Spleen (tissue), 11 donors: ENCODE results near the gene MMP17. TPM values are rescaled to one million over a fixed set of nuclear protein-coding genes. Genes with fewer than 3 reads are reported as not detected.

ENCODE experiments used
- DNase-seq: peaks from one replicate; pipeline ENCODE4 v3.0.0-alpha.2; 2020
- H3K27ac ChIP-seq, 8 donors: fragments of 200-600 bp; sonication (generic) in 7 of 8; 1 replicate in 4 of 8; 2 replicates in 4 of 8; pipeline versions ENCODE4 v1.5.0 to v1.8.0; 2016 to 2021; ENCODE audit warnings: inconsistent platforms in 4 of 8, mild to moderate bottlenecking in 4 of 8, moderate library complexity in 1 of 8
- H3K27me3 ChIP-seq, 7 donors: fragments of 200-600 bp; sonication (generic) in 6 of 7; replicated peaks in 1 of 7; 1 replicate in 4 of 7; 2 replicates in 3 of 7; pipeline versions ENCODE4 v1.5.0 to v1.8.0; 2016 to 2021; ENCODE audit warnings: inconsistent platforms in 3 of 7, mild to moderate bottlenecking in 1 of 7
- H3K36me3 ChIP-seq, 6 donors: fragments of 200-600 bp; sonication (generic) in 5 of 6; 1 replicate in 4 of 6; 2 replicates in 2 of 6; pipeline versions ENCODE4 v1.5.0 to v1.8.0; 2016 to 2021; ENCODE audit warnings: inconsistent platforms in 2 of 6
- H3K4me1 ChIP-seq, 6 donors: fragments of 200-600 bp; sonication (generic) in 5 of 6; 1 replicate in 3 of 6; 2 replicates in 3 of 6; pipeline versions ENCODE4 v1.5.0 to v1.8.0; 2016 to 2021; ENCODE audit warnings: inconsistent platforms in 3 of 6
- H3K4me3 ChIP-seq, 8 donors: fragments of 200-600 bp; sonication (generic) in 7 of 8; 1 replicate in 4 of 8; 2 replicates in 4 of 8; pipeline versions ENCODE4 v1.5.0 to v1.8.0; 2016 to 2021; ENCODE audit warnings: inconsistent platforms in 4 of 8, mild to moderate bottlenecking in 4 of 8, moderate library complexity in 2 of 8
- H3K9me3 ChIP-seq, 8 donors: fragments of 200-600 bp; sonication (generic) in 7 of 8; 1 replicate in 4 of 8; 2 replicates in 4 of 8; pipeline versions ENCODE4 v1.5.0 to v1.8.0; 2016 to 2021; ENCODE audit warnings: inconsistent platforms in 4 of 8
- POLR2A ChIP-seq, 3 donors: fragments of 450-650 bp; IDR thresholded peaks; one replicate each; pipeline ENCODE4 v1.5.1; 2017; ENCODE audit warnings: antibody characterized with exemption in 3 of 3, mild to moderate bottlenecking in 1 of 3
- POLR2AphosphoS5 ChIP-seq, 3 donors: sonication (generic); formaldehyde crosslinking; IDR thresholded peaks; one replicate each; pipeline ENCODE4 v1.5.1; 2017; ENCODE audit warnings: antibody characterized with exemption in 3 of 3
- WGBS, 5 donors: extraction: QIAGEN DNeasy Blood & Tissue Kit in 3 of 5; methylation state at CpG; one replicate each; pipeline versions ENCODE4 v1.1.5 to v1.1.7; 2013 to 2018; 5-methylcytosine and 5-hydroxymethylcytosine counted together
- intact Hi-C: fragments of 100-400 bp; cut with DNase I; formaldehyde crosslinking; loops from one replicate; pipeline ENCODE4 v1.15.0; 2023; ENCODE audit warnings: low total_unique reads
- polyA plus RNA-seq, 3 donors: library from polyadenylated mRNA; stranded (reverse); fragments of 200-250 nt; gene quantifications; one replicate each; pipeline ENCODE4 v1.2.1, GENCODE V29; 2013
- total RNA-seq, 7 donors: library from RNA; depleted of rRNA in 3 of 7; stranded (reverse); fragments of >200 nt in 3 of 7; fragmentation: NEBNext Ultra II Directional in 4 of 7; extraction: Animal tissue kit (Norgen Biotek cat#: 25700) in 4 of 7; gene quantifications; one replicate each; pipeline versions ENCODE4 v1.1.0 to v1.2.1, GENCODE V29; 2016 to 2021
- TF ChIP-seq, protein P1 (sequence below), 11 experiments: fragments of 200-600 bp in 7 of 11; fragments of 450-650 bp in 4 of 11; sonication (generic) in 4 of 11; IDR thresholded peaks in 8 of 11; conservative IDR thresholded peaks in 3 of 11; 1 replicate in 7 of 11; 2 replicates in 4 of 11; pipeline versions ENCODE4 v1.4.0 to v1.8.0; 2016 to 2021; ENCODE audit warnings: antibody characterized with exemption in 11 of 11, inconsistent platforms in 4 of 11, mild to moderate bottlenecking in 1 of 11
- donor health status: healthy with polysubstance abuse.
- donor health status: DM: no; HTN: no; CAD: no; lungs with moderate emphysema.
- donor health status: DM: no; HTN: no; CAD: no.
- donor health status: Bipolar disorder and iron deficiency.
- donor health status: healthy.
- donor health status: DM: no; HTN: no; CAD: no.
- donor health status: DM: yes; HTN: yes; CAD: no.

The MMP17 gene
- total and polyA plus RNA-seq, 10 donors, result 1.4 to 8.4 (median 3.5) TPM

DNA sequence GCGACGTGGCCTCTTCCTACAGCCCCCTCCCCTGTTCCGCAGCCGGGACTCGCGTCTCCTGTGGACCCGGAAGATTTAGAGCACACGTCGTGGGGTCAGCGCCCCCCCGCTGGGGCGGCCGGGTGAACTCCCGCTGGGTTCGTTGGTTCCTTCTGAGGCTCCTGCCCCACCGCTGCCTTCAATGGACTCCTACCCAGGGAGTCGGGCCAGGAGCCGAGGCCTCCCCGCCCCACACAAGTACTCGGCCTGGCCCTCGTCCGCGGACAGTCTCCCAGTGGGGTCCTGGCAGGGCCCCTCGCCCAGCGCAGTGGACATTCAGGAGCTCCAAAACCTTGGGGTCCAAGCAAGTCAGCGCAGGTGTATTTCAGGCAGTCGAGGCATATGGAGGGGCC lies 1.2 kb downstream of the MMP17 start:
- 7 to 11% (median 9%) methylated on average over 22 to 27 of the region's 27 CpGs; no CpG with 5 or more reads in 1 of the 5 donors for WGBS, 5 donors
- TF ChIP-seq POLR2AphosphoS5 (IDR thresholded peaks at IDR 0.05) (peak in 1 of 3 donors; percentile 8), POLR2A (IDR thresholded peaks at IDR 0.05) (no peak)
- intact Hi-C loops, result no loop called here
- H3K27me3 ChIP-seq, result peaks cover 0 to 94% (median 47%) of the 10 kb centered on the region in 7 donors
- no peaks in the 10 kb centered on the region for H3K9me3 ChIP-seq
- peaks cover 23 to 64% (median 43%) of the 10 kb centered on the region in 6 donors for H3K4me1 ChIP-seq
- H3K4me3 ChIP-seq, result peak overlapping the region; percentile 30 to 72 (median 51)
- no peak for DNase-seq
- H3K36me3 ChIP-seq, result no peaks in the 10 kb centered on the region
- no peak overlapping the region for H3K27ac ChIP-seq

DNA sequence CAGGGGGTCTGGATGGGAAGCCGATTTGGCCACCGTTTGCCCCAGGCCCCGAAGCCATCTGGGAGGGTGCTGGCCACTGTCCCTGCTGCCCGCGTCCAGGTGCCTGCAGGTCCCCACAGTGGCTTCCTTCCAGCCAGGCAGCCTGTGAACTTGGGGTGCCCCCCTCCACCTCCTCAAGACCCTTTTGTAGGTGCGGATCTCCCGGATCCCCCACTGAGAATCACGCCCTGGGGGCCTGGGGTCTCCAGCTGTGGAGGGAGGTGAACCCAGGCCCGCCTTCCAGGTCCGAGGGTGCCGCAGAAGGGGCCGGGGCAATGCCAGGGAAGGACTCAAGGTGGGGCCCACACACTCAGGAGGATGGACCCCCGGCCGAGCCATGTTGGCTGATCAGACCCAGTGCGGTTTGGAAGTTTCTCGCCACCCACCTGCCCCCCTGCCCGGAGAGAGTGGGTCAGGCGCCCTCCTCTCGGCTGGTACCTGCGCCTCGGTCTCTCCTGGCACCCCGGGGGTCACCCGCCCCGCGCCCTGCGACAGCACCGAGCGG lies 1.7 kb downstream of the MMP17 start:
- H3K27ac ChIP-seq, result peak overlapping the region in 4 of 8 donors; percentile 30 to 48 (median 42)
- H3K4me3 ChIP-seq, result peak overlapping the region in 7 of 8 donors; percentile 44 to 72 (median 54)
- intact Hi-C loops, result no loop called here
- TF ChIP-seq POLR2A (IDR thresholded peaks at IDR 0.05) (no peak), POLR2AphosphoS5 (IDR thresholded peaks at IDR 0.05) (no peak)
- TF ChIP-seq, protein P1, sequence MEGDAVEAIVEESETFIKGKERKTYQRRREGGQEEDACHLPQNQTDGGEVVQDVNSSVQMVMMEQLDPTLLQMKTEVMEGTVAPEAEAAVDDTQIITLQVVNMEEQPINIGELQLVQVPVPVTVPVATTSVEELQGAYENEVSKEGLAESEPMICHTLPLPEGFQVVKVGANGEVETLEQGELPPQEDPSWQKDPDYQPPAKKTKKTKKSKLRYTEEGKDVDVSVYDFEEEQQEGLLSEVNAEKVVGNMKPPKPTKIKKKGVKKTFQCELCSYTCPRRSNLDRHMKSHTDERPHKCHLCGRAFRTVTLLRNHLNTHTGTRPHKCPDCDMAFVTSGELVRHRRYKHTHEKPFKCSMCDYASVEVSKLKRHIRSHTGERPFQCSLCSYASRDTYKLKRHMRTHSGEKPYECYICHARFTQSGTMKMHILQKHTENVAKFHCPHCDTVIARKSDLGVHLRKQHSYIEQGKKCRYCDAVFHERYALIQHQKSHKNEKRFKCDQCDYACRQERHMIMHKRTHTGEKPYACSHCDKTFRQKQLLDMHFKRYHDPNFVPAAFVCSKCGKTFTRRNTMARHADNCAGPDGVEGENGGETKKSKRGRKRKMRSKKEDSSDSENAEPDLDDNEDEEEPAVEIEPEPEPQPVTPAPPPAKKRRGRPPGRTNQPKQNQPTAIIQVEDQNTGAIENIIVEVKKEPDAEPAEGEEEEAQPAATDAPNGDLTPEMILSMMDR (IDR thresholded peaks at IDR 0.05 in 8 of 11, conservative IDR thresholded peaks at IDR 0.05 in 3 of 11), result no peak
- no peak for DNase-seq
- H3K27me3 ChIP-seq, result peaks cover 0 to 95% (median 47%) of the 10 kb centered on the region in 7 donors
- H3K36me3 ChIP-seq, result no peaks in the 10 kb centered on the region
- no peaks in the 10 kb centered on the region for H3K9me3 ChIP-seq
- WGBS, 5 donors, result 13 to 17% (median 15%) methylated on average over 4 to 28 of the region's 28 CpGs
- peaks cover 23 to 64% (median 43%) of the 10 kb centered on the region in 6 donors for H3K4me1 ChIP-seq

DNA sequence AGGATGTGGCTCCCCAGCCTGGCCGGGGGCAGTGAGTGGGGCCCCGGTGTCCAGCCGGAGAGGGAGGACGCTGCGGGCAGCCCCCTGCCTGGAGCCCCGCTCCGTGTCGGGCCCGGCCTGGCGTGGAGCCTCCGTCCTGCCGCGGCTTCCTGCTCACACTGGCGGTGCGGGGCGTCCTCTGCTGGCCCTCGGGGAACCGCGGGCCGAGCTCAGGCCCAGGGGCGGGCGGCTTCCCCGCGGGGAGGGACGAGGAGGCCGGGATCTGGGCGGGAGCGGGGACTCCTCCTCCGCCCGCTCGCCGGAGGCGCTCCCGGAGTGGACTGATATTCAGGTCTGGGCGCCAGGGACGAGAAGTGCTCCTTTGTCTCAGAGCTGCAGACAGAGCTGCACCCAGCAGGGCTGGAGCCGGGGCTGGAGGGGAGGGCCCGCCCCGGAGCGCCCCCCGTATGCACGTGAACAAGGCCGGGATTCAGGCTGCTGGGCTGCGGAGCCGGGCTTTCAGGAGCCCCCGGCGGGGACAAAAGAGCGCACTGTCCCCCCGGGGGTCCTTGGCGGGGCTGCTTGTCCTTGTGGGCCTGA lies 2.2 kb downstream of the MMP17 start:
- Histone ChIP-seq H3K36me3 (no peaks in the 10 kb centered on the region), H3K4me3 (peak overlapping the region; percentile 42 to 72 (median 50)), H3K9me3 (no peaks in the 10 kb centered on the region), H3K27me3 (peaks cover 0 to 95% (median 47%) of the 10 kb centered on the region in 7 donors), H3K4me1 (peaks cover 23 to 61% (median 43%) of the 10 kb centered on the region in 6 donors), H3K27ac (peak overlapping the region in 5 of 8 donors; percentile 30 to 56 (median 48))
- WGBS, 5 donors, result 0 to 5% (median 1%) methylated on average over 22 to 50 of the region's 50 CpGs
- TF ChIP-seq POLR2AphosphoS5 (IDR thresholded peaks at IDR 0.05) (peak; percentile 34 to 73 (median 67)), POLR2A (IDR thresholded peaks at IDR 0.05) (no peak)
- TF ChIP-seq, protein P1 (IDR thresholded peaks at IDR 0.05 in 8 of 11, conservative IDR thresholded peaks at IDR 0.05 in 3 of 11), result peak; percentile 35 to 79 (median 61)
- peak; percentile 94 for DNase-seq
- intact Hi-C loops, result no loop called here

DNA sequence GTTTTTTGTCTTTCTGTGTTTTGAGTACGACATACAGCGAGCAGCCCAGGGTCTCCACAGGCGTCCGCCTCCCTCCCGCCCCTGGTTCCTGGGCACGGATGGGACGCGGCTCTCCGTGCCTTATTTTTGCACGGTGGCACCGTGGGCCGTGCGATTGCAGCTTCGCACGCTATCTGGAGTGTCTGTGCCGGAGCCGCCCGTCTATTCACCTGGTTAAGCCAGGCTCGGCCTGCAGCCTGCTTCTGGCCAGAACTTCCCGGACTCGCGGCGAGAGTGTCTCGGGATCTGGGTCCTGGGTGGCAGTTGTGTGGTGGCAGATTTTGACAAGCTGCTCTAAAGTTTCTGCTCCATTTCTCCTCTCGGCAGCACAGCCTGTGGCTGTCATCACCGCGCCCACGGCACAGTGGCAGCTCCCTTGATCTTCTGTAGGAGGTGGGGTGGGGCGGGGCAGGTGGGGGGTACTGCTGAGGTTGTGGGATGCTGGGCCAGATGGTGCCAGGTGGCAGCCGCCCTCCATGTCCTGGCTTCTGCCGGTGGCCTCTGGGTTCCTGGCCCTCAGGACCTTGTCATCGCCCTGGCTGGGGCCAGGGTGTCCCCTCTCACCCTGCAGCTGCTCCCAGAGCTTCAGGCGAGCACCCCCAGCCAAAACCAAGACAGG lies 2.9 kb downstream of the MMP17 start:
- Histone ChIP-seq H3K27me3 (peaks cover 0 to 89% (median 45%) of the 10 kb centered on the region in 7 donors), H3K9me3 (no peaks in the 10 kb centered on the region), H3K27ac (peak overlapping the region in 5 of 8 donors; percentile 30 to 63 (median 51)), H3K36me3 (no peaks in the 10 kb centered on the region), H3K4me3 (peak overlapping the region; percentile 42 to 72 (median 50)), H3K4me1 (peaks cover 23 to 56% (median 43%) of the 10 kb centered on the region in 6 donors)
- no peak for DNase-seq
- intact Hi-C loops, result no loop called here
- no peak for TF ChIP-seq POLR2AphosphoS5 (IDR thresholded peaks at IDR 0.05)
- TF ChIP-seq, protein P1 (IDR thresholded peaks at IDR 0.05 in 8 of 11, conservative IDR thresholded peaks at IDR 0.05 in 3 of 11), result no peak
- TF ChIP-seq POLR2A (IDR thresholded peaks at IDR 0.05), result no peak
- WGBS, 5 donors, result 5 to 7% (median 5%) methylated on average over 26 to 33 of the region's 33 CpGs
